H1 (cell line): ENCODE measurements around the gene PDCD7. TPM values are rescaled to one million over a fixed set of nuclear protein-coding genes. Genes with fewer than 3 reads are reported as not detected.

Experiments used
- CTCF ChIA-PET: fragments of 300-600 bp; sonication (Branson Sonifier 250); formaldehyde crosslinking; loops from one replicate; lab custom pipeline; 2021; ENCODE audit not compliant: partially characterized antibody; lab: Charles Lee
- POLR2A ChIA-PET: fragments of 300-600 bp; sonication (Branson Sonifier 250); formaldehyde crosslinking; loops from one replicate; lab custom pipeline; 2021; ENCODE audit warnings: inconsistent platforms; ENCODE audit not compliant: partially characterized antibody; lab: Charles Lee
- DNase-seq, 2 experiments: peaks; one replicate each; pipeline versions ENCODE4 v3.0.0 to v3.0.0-alpha.2; 2010 to 2022; ENCODE audit warnings: low spot score in 2 of 2, low read depth in 1 of 2, mixed read lengths in 1 of 2
- FAIRE-seq: peaks from 2 replicates; lab custom pipeline; 2011; peaks lifted over from hg19 to GRCh38; lab: Jason Lieb, UNC
- H2AFZ ChIP-seq: 2 replicates; pipeline ENCODE4 v1.8.1; 2012; ENCODE audit warnings: low read length, inconsistent platforms
- H2AK5ac ChIP-seq: 2 replicates; pipeline ENCODE4 v1.6.1; 2013; ENCODE audit warnings: low read depth, low read length
- H2BK120ac ChIP-seq: replicated peaks from 2 replicates; pipeline ENCODE3; 2013; ENCODE audit warnings: low read depth, low read length, inconsistent platforms
- H2BK12ac ChIP-seq: 2 replicates; pipeline ENCODE4 v1.6.1; 2013; ENCODE audit warnings: low read depth, low read length
- H2BK15ac ChIP-seq: 2 replicates; pipeline ENCODE4 v1.6.1; 2013; ENCODE audit warnings: low read length
- H2BK20ac ChIP-seq: 2 replicates; pipeline ENCODE4 v1.6.1; 2013; ENCODE audit warnings: low read length
- H2BK5ac ChIP-seq: 2 replicates; pipeline ENCODE4 v1.6.1; 2013; ENCODE audit warnings: low read depth, low read length
- H3K14ac ChIP-seq: 2 replicates; pipeline ENCODE4 v1.6.1; 2013; ENCODE audit warnings: inconsistent platforms; ENCODE audit not compliant: insufficient read length
- H3K18ac ChIP-seq: 2 replicates; pipeline ENCODE4 v1.6.1; 2013; ENCODE audit warnings: low read length; ENCODE audit errors: extremely low read depth
- H3K23ac ChIP-seq: 2 replicates; pipeline ENCODE4 v1.6.1; 2013; ENCODE audit warnings: inconsistent platforms; ENCODE audit not compliant: insufficient read length
- H3K23me2 ChIP-seq: 2 replicates; pipeline ENCODE4 v1.6.1; 2013; ENCODE audit warnings: low read depth, low read length
- H3K27ac ChIP-seq: 2 replicates; pipeline ENCODE4 v1.6.1; 2011; ENCODE audit warnings: low read depth, low read length, inconsistent platforms
- H3K27me3 ChIP-seq, 4 experiments: replicated peaks in 1 of 4; 1 replicate in 1 of 4; 2 replicates in 3 of 4; pipeline versions ENCODE4 v1.6.1 to v1.8.1; 2011 to 2013; ENCODE audit warnings: low read length in 3 of 4, mild to moderate bottlenecking in 3 of 4, inconsistent platforms in 2 of 4, mixed read lengths in 2 of 4, moderate library complexity in 1 of 4; ENCODE audit not compliant: control insufficient read depth in 3 of 4, insufficient read depth in 3 of 4; ENCODE audit errors: extremely low read depth in 1 of 4
- H3K36me3 ChIP-seq, 4 experiments: 2 replicates each; pipeline versions ENCODE4 v1.6.1 to v1.8.1; 2011 to 2013; ENCODE audit warnings: mild to moderate bottlenecking in 4 of 4, low read length in 3 of 4, moderate library complexity in 2 of 4, control low read depth in 1 of 4, inconsistent platforms in 1 of 4; ENCODE audit not compliant: insufficient read depth in 4 of 4, control insufficient read depth in 2 of 4
- H3K4ac ChIP-seq: replicated peaks from 2 replicates; pipeline ENCODE3; 2013; ENCODE audit warnings: low read length, low read depth, mixed read lengths, inconsistent platforms; ENCODE audit not compliant: insufficient read length
- H3K4me1 ChIP-seq, 4 experiments: replicated peaks in 1 of 4; 1 replicate in 1 of 4; 2 replicates in 3 of 4; pipeline versions ENCODE4 v1.6.1 to v1.8.1; 2011 to 2013; ENCODE audit warnings: low read length in 3 of 4, inconsistent platforms in 2 of 4, mixed read lengths in 1 of 4; ENCODE audit not compliant: insufficient read depth in 4 of 4, control insufficient read depth in 3 of 4
- H3K4me2 ChIP-seq, 2 experiments: 2 replicates each; pipeline versions ENCODE4 v1.6.1 to v1.8.1; 2011 to 2013; ENCODE audit warnings: low read depth in 2 of 2, low read length in 2 of 2, control low read depth in 1 of 2, inconsistent platforms in 1 of 2, mild to moderate bottlenecking in 1 of 2; ENCODE audit not compliant: insufficient read depth in 1 of 2
- H3K4me3 ChIP-seq, 4 experiments: fragments of 200-600, 300-600 bp in 1 of 4; sonication (generic), shearing (Covaris generic), sonication (Bioruptor Twin) in 1 of 4; 2 replicates each; pipeline versions ENCODE4 v1.5.1 to v1.8.1; 2011 to 2016; ENCODE audit warnings: low read length in 4 of 4, low read depth in 3 of 4, control low read depth in 2 of 4, inconsistent platforms in 2 of 4, mild to moderate bottlenecking in 2 of 4, mixed read lengths in 1 of 4, moderate library complexity in 1 of 4; ENCODE audit not compliant: insufficient read depth in 2 of 4; ENCODE audit errors: extremely low read depth in 1 of 4
- H3K56ac ChIP-seq: replicated peaks from 2 replicates; pipeline ENCODE3; 2013; ENCODE audit warnings: low read depth, mild to moderate bottlenecking, mixed read lengths, low read length, inconsistent platforms; ENCODE audit not compliant: insufficient read length
- H3K79me1 ChIP-seq: 2 replicates; pipeline ENCODE4 v1.6.1; 2013; ENCODE audit warnings: low read depth, low read length, control low read depth
- H3K79me2 ChIP-seq, 2 experiments: 2 replicates each; pipeline versions ENCODE4 v1.6.1 to v1.8.1; 2012 to 2013; ENCODE audit warnings: low read length in 2 of 2, mild to moderate bottlenecking in 2 of 2, inconsistent platforms in 1 of 2; ENCODE audit not compliant: insufficient read depth in 2 of 2, control insufficient read depth in 1 of 2
- H3K9ac ChIP-seq, 4 experiments: replicated peaks in 1 of 4; 1 replicate in 1 of 4; 2 replicates in 3 of 4; pipeline versions ENCODE4 v1.6.1 to v1.8.1; 2011 to 2013; ENCODE audit warnings: low read depth in 3 of 4, low read length in 3 of 4, control low read depth in 2 of 4, mild to moderate bottlenecking in 2 of 4, moderate library complexity in 2 of 4, inconsistent platforms in 1 of 4; ENCODE audit errors: extremely low read depth in 1 of 4
- H3K9me3 ChIP-seq, 2 experiments: 2 replicates each; pipeline versions ENCODE4 v1.6.1 to v1.8.1; 2012 to 2013; ENCODE audit warnings: mild to moderate bottlenecking in 2 of 2, moderate library complexity in 2 of 2, control low read depth in 1 of 2, inconsistent platforms in 1 of 2, low read depth in 1 of 2, low read length in 1 of 2, mixed read lengths in 1 of 2; ENCODE audit not compliant: insufficient read depth in 2 of 2
- H4K20me1 ChIP-seq, 2 experiments: replicated peaks in 1 of 2; 2 replicates each; pipeline versions ENCODE3 to v1.8.1; 2011 to 2013; ENCODE audit warnings: inconsistent platforms in 2 of 2, low read length in 2 of 2, mild to moderate bottlenecking in 1 of 2; ENCODE audit not compliant: insufficient read depth in 2 of 2, control insufficient read depth in 1 of 2
- H4K5ac ChIP-seq: 2 replicates; pipeline ENCODE4 v1.6.1; 2013; ENCODE audit warnings: low read length, low read depth, mixed read lengths, inconsistent platforms; ENCODE audit not compliant: insufficient read length
- H4K8ac ChIP-seq: 2 replicates; pipeline ENCODE4 v1.8.0; 2013; ENCODE audit warnings: mild to moderate bottlenecking, moderate library complexity, low read length, inconsistent platforms; ENCODE audit not compliant: insufficient read depth; ENCODE audit errors: extremely low read depth
- H4K91ac ChIP-seq: replicated peaks from 2 replicates; pipeline ENCODE3; 2013; ENCODE audit warnings: low read length, mixed read lengths, inconsistent platforms; ENCODE audit not compliant: insufficient read length
- CTCF ChIP-seq, 3 experiments: IDR thresholded peaks; 1 replicate in 2 of 3; 2 replicates in 1 of 3; pipeline versions ENCODE4 v1.5.1 to v1.6.1; 2011; ENCODE audit warnings: low read length in 3 of 3, mild to moderate bottlenecking in 3 of 3, inconsistent platforms in 2 of 3, low read depth in 1 of 3, moderate library complexity in 1 of 3; ENCODE audit not compliant: insufficient read depth in 1 of 3; ENCODE audit errors: control extremely low read depth in 1 of 3
- GABPA ChIP-seq: IDR thresholded peaks from 2 replicates; pipeline ENCODE4 v1.6.1; 2011; ENCODE audit warnings: mild to moderate bottlenecking, low read length, moderate library complexity, borderline replicate concordance; ENCODE audit not compliant: insufficient read depth
- NANOG ChIP-seq: IDR thresholded peaks from 2 replicates; pipeline ENCODE4 v1.6.1; 2011; ENCODE audit warnings: low read length, low read depth, mild to moderate bottlenecking, inconsistent platforms; ENCODE audit not compliant: insufficient read depth, poor library complexity, severe bottlenecking
- PHF8 ChIP-seq: fragments of 200-600 bp; sonication (generic); conservative IDR thresholded peaks from 2 replicates; pipeline ENCODE4 v1.7.1; 2012; ENCODE audit warnings: low read depth, mild to moderate bottlenecking, inconsistent platforms, low read length, moderate library complexity
- POLR2AphosphoS5 ChIP-seq: IDR thresholded peaks from 2 replicates; pipeline ENCODE4 v1.6.1; 2011; ENCODE audit warnings: low read depth, low read length
- RAD21 ChIP-seq, 2 experiments: IDR thresholded peaks in 1 of 2; conservative IDR thresholded peaks in 1 of 2; 2 replicates each; pipeline ENCODE4 v1.6.1; 2011; ENCODE audit warnings: low read depth in 2 of 2, low read length in 2 of 2, improper control_type of control experiment in 1 of 2, inconsistent platforms in 1 of 2, mild to moderate bottlenecking in 1 of 2, moderate library complexity in 1 of 2
- SAP30 ChIP-seq: fragments of 300-600 bp; sonication (generic); IDR thresholded peaks from 2 replicates; pipeline ENCODE4 v1.7.1; 2012; ENCODE audit warnings: low read length, moderate library complexity, mild to moderate bottlenecking, inconsistent platforms; ENCODE audit not compliant: insufficient read depth, insufficient replicate concordance
- TAF1 ChIP-seq: IDR thresholded peaks from 2 replicates; pipeline ENCODE4 v1.6.1; 2011; ENCODE audit warnings: mild to moderate bottlenecking, low read depth, low read length
- WGBS, 2 experiments: shearing (Covaris generic) in 1 of 2; methylation state at CpG; one replicate each; pipeline versions ENCODE4 v1.1.6 to v1.1.7; 2013 to 2015; ENCODE audit warnings: low lambda C conversion rate in 2 of 2, mixed read lengths in 2 of 2, inconsistent platforms in 1 of 2, low coverage in 1 of 2, missing lambda C conversion rate in 1 of 2; ENCODE audit not compliant: insufficient replicate concordance in 2 of 2, insufficient coverage in 1 of 2, insufficient read length in 1 of 2; ENCODE audit errors: extremely low coverage in 1 of 2, missing lambda C conversion rate in 1 of 2; 5-methylcytosine and 5-hydroxymethylcytosine counted together
- polyA plus RNA-seq, 7 experiments: library from polyadenylated mRNA; depleted of rRNA in 3 of 7; stranded (reverse) in 5 of 7; unstranded in 2 of 7; fragments of >200 nt in 5 of 7; fragments of 200-250 nt in 2 of 7; gene quantifications; 1 replicate in 5 of 7; 2 replicates in 1 of 7; 4 replicates in 1 of 7; pipeline versions ENCODE4 v1.2.1 to v1.2.3, GENCODE V29; 2011 to 2013; ENCODE audit warnings: missing spikeins in 2 of 7, mixed read lengths in 2 of 7
- total RNA-seq: library from RNA; stranded (reverse); fragmentation: NEBNext Ultra II Directional; extraction: Animal tissue kit (Norgen Biotek cat#: 25700); gene quantifications from 2 replicates; pipeline ENCODE4 v1.2.1, GENCODE V29; 2021

The PDCD7 gene
- total and polyA plus RNA-seq, 2 of the 8 experiments (the other 6 are each of a cell fraction or from before 2014, with no cell fraction given): 11.5 to 25.6 TPM

- Histone ChIP-seq H2BK5ac (no peak overlapping the region), H3K56ac (no peak overlapping the region), H3K4me1 (peaks cover 0 to 2% (median 0%) of the 10 kb centered on the region in 4 experiments; a peak in 2 of 7 replicates), H2BK12ac (no peak overlapping the region), H3K23me2 (peaks cover 5% of the 10 kb centered on the region; the same call in 1 of the 2 replicates), H3K4ac (peak overlapping the region; percentile 61), H3K14ac (no peak overlapping the region), H2BK120ac (no peak overlapping the region), H4K20me1 (no peaks in the 10 kb centered on the region), H3K9me3 (no peaks in the 10 kb centered on the region), H3K4me2 (peak overlapping the region; percentile 72 to 98), H3K9ac (peak overlapping the region in 2 of 4 experiments; percentile 20 to 23; a peak in 4 of 7 replicates), H2BK20ac (no peak overlapping the region), H3K79me2 (no peaks in the 10 kb centered on the region), H3K27ac (no peak overlapping the region), H3K27me3 (peaks cover 0 to 11% (median 5%) of the 10 kb centered on the region in 4 experiments; a peak in 3 of 7 replicates), H3K18ac (peak overlapping the region; percentile 94), H3K79me1 (no peaks in the 10 kb centered on the region), H2BK15ac (peak overlapping the region; percentile 81; the same call in 1 of the 2 replicates), H2AFZ (peak overlapping the region; percentile 96), H4K8ac (peak overlapping the region; percentile 71; the same call in 1 of the 2 replicates), H4K5ac (peak overlapping the region; percentile 57), H3K23ac (no peak overlapping the region), H3K4me3 (peak overlapping the region; percentile 36 to 67 (median 58)), H4K91ac (peak overlapping the region; percentile 82), H3K36me3 (no peaks in the 10 kb centered on the region), H2AK5ac (no peak overlapping the region)
- FAIRE-seq: peak; percentile 97
- WGBS, 2 experiments: 30% methylated on average over 9 of the region's 9 CpGs; no CpG with 5 or more reads in 1 of the 2 experiments
- peak; percentile 73 to 96 for DNase-seq
- TF ChIP-seq GABPA: peak; percentile 73; the same call in 1 of the 2 replicates
- TF ChIP-seq CTCF (IDR thresholded peaks at IDR 0.05; ENCODE audit: control extremely low read depth in 1 of 3, insufficient read depth in 1 of 3, low read depth in 1 of 3, low read length in 3 of 3): peak; percentile 74 to 97 (median 92)
- no peak for TF ChIP-seq NANOG
- TF ChIP-seq TAF1: peak; percentile 15; the same call in 1 of the 2 replicates
- no peak for TF ChIP-seq SAP30
- TF ChIP-seq RAD21 (IDR thresholded peaks at IDR 0.05 in 1 of 2, conservative IDR thresholded peaks at IDR 0.05 in 1 of 2; ENCODE audit: low read depth in 2 of 2, low read length in 2 of 2): peak; percentile 90
- TF ChIP-seq POLR2AphosphoS5: no peak
- no peak for TF ChIP-seq PHF8
- ChIA-PET POLR2A (interaction anchor here (0.8 to 2.0 kb wide), 10 partner anchors 13 to 203 kb away, joined by 3 to 10 read pairs (median 4); partner anchors contain the start of genes CLPX, PDCD7, RNU5B-1 and UBAP1L), CTCF (interaction anchor here (0.6 to 9.6 kb wide), 32 partner anchors 9 to 300 kb away, joined by 3 to 259 read pairs (median 4); partner anchors contain the start of genes KBTBD13, RASL12 and UBAP1L)
Measured at GRCh38 chr15:65101411-65101890, 32.2 kb downstream of the PDCD7 start.
